OCI-LY7 (cell line): ENCODE results near the gene FYN. TPM values are rescaled to one million over a fixed set of nuclear protein-coding genes. Genes with fewer than 3 reads are reported as not detected.

Source experiments
- BruUV-seq: library from RNA; stranded (reverse); fragments of 400-500 nt; replicated peaks from 2 replicates; lab custom pipeline; 2021; lab: Mats Ljungman, UMichigan
- CTCF ChIA-PET: fragments of 300-600 bp; sonication (Branson Sonifier 250); formaldehyde crosslinking; loops from one replicate; lab custom pipeline; 2022; ENCODE audit warnings: antibody characterized with exemption; ENCODE audit not compliant: unreplicated experiment; lab: Charles Lee
- POLR2A ChIA-PET: fragments of 300-600 bp; sonication (Branson Sonifier 250); formaldehyde crosslinking; loops from one replicate; lab custom pipeline; 2022; ENCODE audit warnings: antibody characterized with exemption; lab: Charles Lee
- DNase-seq: peaks from one replicate; pipeline ENCODE4 v3.0.0-alpha.2; 2015; ENCODE audit warnings: low spot score
- H2AFZ ChIP-seq: fragments of 200-600 bp; sonication (generic), shearing (Covaris generic); 2 replicates; pipeline ENCODE4 v1.6.1; 2014; ENCODE audit warnings: mild to moderate bottlenecking, antibody characterized with exemption, low read length, moderate library complexity
- H3K27ac ChIP-seq: fragments of 200-600 bp; sonication (generic); 2 replicates; pipeline ENCODE4 v1.5.1; 2014; ENCODE audit warnings: mixed run types, low read depth, mild to moderate bottlenecking, moderate library complexity, low read length, inconsistent platforms; ENCODE audit not compliant: poor library complexity, severe bottlenecking
- H3K36me3 ChIP-seq: fragments of 200-600 bp; sonication (generic); 2 replicates; pipeline ENCODE4 v1.6.1; 2014; ENCODE audit warnings: mild to moderate bottlenecking, antibody characterized with exemption, low read length, moderate library complexity, mixed read lengths; ENCODE audit not compliant: insufficient read depth
- H3K4me1 ChIP-seq: fragments of 200-600 bp; sonication (generic); 2 replicates; pipeline ENCODE4 v1.5.1; 2014; ENCODE audit warnings: mild to moderate bottlenecking, low read length; ENCODE audit not compliant: insufficient read depth, poor library complexity, severe bottlenecking
- H3K4me2 ChIP-seq: fragments of 200-600 bp; sonication (generic); 2 replicates; pipeline ENCODE4 v1.6.1; 2014; ENCODE audit warnings: mild to moderate bottlenecking, low read length
- H3K4me3 ChIP-seq: fragments of 200-600 bp; sonication (generic); 2 replicates; pipeline ENCODE4 v1.5.1; 2014; ENCODE audit warnings: mild to moderate bottlenecking, low read depth, low read length; ENCODE audit not compliant: poor library complexity, severe bottlenecking
- H3K79me2 ChIP-seq: fragments of 200-600 bp; sonication (generic); 2 replicates; pipeline ENCODE4 v1.6.1; 2016; ENCODE audit warnings: low read depth, mild to moderate bottlenecking, low read length, moderate library complexity, mixed read lengths; ENCODE audit not compliant: insufficient read depth
- H3K9me2 ChIP-seq: fragments of 200-600 bp; sonication (generic); 2 replicates; pipeline ENCODE4 v1.6.1; 2016; ENCODE audit warnings: mild to moderate bottlenecking, low read length, mixed read lengths; ENCODE audit not compliant: insufficient read depth
- H3K9me3 ChIP-seq: fragments of 200-600 bp; sonication (generic); 2 replicates; pipeline ENCODE4 v1.6.1; 2014; ENCODE audit warnings: mild to moderate bottlenecking, mixed run types, low read length, mixed read lengths
- H4K20me1 ChIP-seq: fragments of 200-600 bp; sonication (generic); 2 replicates; pipeline ENCODE4 v1.6.1; 2014; ENCODE audit warnings: mild to moderate bottlenecking, antibody characterized with exemption, low read length, moderate library complexity, mixed read lengths; ENCODE audit not compliant: insufficient read depth
- CTCF ChIP-seq: fragments of 200-600 bp; sonication (generic); conservative IDR thresholded peaks from 2 replicates; pipeline ENCODE4 v1.5.1; 2014; ENCODE audit warnings: mild to moderate bottlenecking, antibody characterized with exemption, low read length, moderate library complexity, mixed read lengths
- EZH2phosphoT487 ChIP-seq: fragments of 200-600 bp; sonication (generic); IDR thresholded peaks from 2 replicates; pipeline ENCODE4 v1.6.1; 2018; ENCODE audit warnings: low read depth, borderline replicate concordance, mild to moderate bottlenecking, mixed run types, antibody characterized with exemption, low read length, moderate library complexity, mixed read lengths
- intact Hi-C: fragments of 100-400 bp; cut with micrococcal nuclease; formaldehyde crosslinking; loops from one replicate; pipeline ENCODE4 v1.10.0; 2022; ENCODE audit not compliant: unreplicated experiment
- total RNA-seq, 2 experiments: library from RNA; depleted of rRNA in 1 of 2; stranded (reverse); fragments of >200 nt in 1 of 2; shearing (Covaris generic) in 1 of 2; gene quantifications; 2 replicates each; pipeline ENCODE4 v1.2.3, GENCODE V29; 2014 to 2022

The FYN gene
- total RNA-seq, 2 experiments from 2014 or later: 57.3 to 92.9 TPM

- no peak overlapping the region for H3K4me3 ChIP-seq
These were observed 242.2 kb downstream of the FYN start for GRCh38 chr6:111631018-111631417.

GRCh38 chr6:111628142-111628850 lies 245.0 kb downstream of the FYN start:
- BruUV-seq: no TSS peak
- Histone ChIP-seq H3K4me1 (no peaks in the 10 kb centered on the region), H3K9me2 (no peaks in the 10 kb centered on the region), H3K4me3 (no peak overlapping the region), H3K79me2 (no peaks in the 10 kb centered on the region), H3K27ac (no peak overlapping the region), H2AFZ (no peak overlapping the region), H3K9me3 (no peaks in the 10 kb centered on the region), H3K4me2 (no peak overlapping the region), H3K36me3 (no peaks in the 10 kb centered on the region), H4K20me1 (no peaks in the 10 kb centered on the region)
- ChIA-PET POLR2A (interaction anchor here (0.5 to 1.4 kb wide), 7 partner anchors 12 to 450 kb away, joined by 3 to 4 read pairs (median 3); no protein-coding TSS in a partner anchor), CTCF (interaction anchor here (0.9 kb wide), 1 partner anchor 369 kb away, joined by 3 read pairs; a partner anchor contains a TSS)
- intact Hi-C loops: no loop called here
- no peak for DNase-seq
- TF ChIP-seq CTCF (no peak), EZH2phosphoT487 (no peak)

More at GRCh38 chr6:111631018-111631417, 242.2 kb downstream of the FYN start:
- H2AFZ ChIP-seq: no peak overlapping the region
- no peaks in the 10 kb centered on the region for H4K20me1 ChIP-seq
- H3K27ac ChIP-seq: no peak overlapping the region
- intact Hi-C loops: no loop called here
- no peaks in the 10 kb centered on the region for H3K79me2 ChIP-seq
- CTCF ChIA-PET: no interaction called here
- no peaks in the 10 kb centered on the region for H3K4me1 ChIP-seq
- no TSS peak for BruUV-seq
- no peak overlapping the region for H3K4me2 ChIP-seq
- H3K36me3 ChIP-seq: no peaks in the 10 kb centered on the region
- no peaks in the 10 kb centered on the region for H3K9me3 ChIP-seq
- no peaks in the 10 kb centered on the region for H3K9me2 ChIP-seq
- DNase-seq: no peak
- TF ChIP-seq EZH2phosphoT487: no peak
- TF ChIP-seq CTCF: no peak
- POLR2A ChIA-PET: interaction anchor here (0.6 kb wide), 1 partner anchor 621 kb away, joined by 4 read pairs; no protein-coding TSS in a partner anchor

- H3K9me2 ChIP-seq: no peaks in the 10 kb centered on the region
- H3K4me3 ChIP-seq: no peak overlapping the region
- no peak for DNase-seq
- CTCF ChIA-PET: no interaction called here
- H3K79me2 ChIP-seq: no peaks in the 10 kb centered on the region
- no peak overlapping the region for H2AFZ ChIP-seq
- H3K27ac ChIP-seq: no peak overlapping the region
- POLR2A ChIA-PET: interaction anchor here (0.8 to 1.3 kb wide), 2 partner anchors 16 to 19 kb away, joined by 3 to 6 read pairs; no protein-coding TSS in a partner anchor
- intact Hi-C loops: no loop called here
- no peak for TF ChIP-seq EZH2phosphoT487
- TF ChIP-seq CTCF: no peak
- no peaks in the 10 kb centered on the region for H3K4me1 ChIP-seq
- no peaks in the 10 kb centered on the region for H4K20me1 ChIP-seq
- no peak overlapping the region for H3K4me2 ChIP-seq
- no peaks in the 10 kb centered on the region for H3K36me3 ChIP-seq
- no peaks in the 10 kb centered on the region for H3K9me3 ChIP-seq
- no TSS peak for BruUV-seq
These were observed 246.8 kb downstream of the FYN start for GRCh38 chr6:111626441-111626840.
